Stomach (tissue), 4 donors: ENCODE data around the gene JAKMIP2.

Experiments
- CTCF ChIP-seq, 7 experiments: fragments of 450-650 bp in 4 of 7; fragments of 200-600 bp in 3 of 7; sonication (generic) in 3 of 7; IDR thresholded peaks; one replicate each; pipeline ENCODE4 v1.5.1; 2016 to 2019; ENCODE audit warnings: antibody characterized with exemption in 7 of 7, control low read depth in 2 of 7, mild to moderate bottlenecking in 1 of 7
- EP300 ChIP-seq: sonication (generic); formaldehyde crosslinking; IDR thresholded peaks from one replicate; pipeline ENCODE4 v1.6.1; 2017; ENCODE audit warnings: antibody characterized with exemption
- POLR2A ChIP-seq, 4 donors: fragments of 450-650 bp; IDR thresholded peaks; one replicate each; pipeline ENCODE4 v1.6.1; 2016; ENCODE audit warnings: antibody characterized with exemption in 4 of 4, control low read depth in 2 of 4, mild to moderate bottlenecking in 1 of 4, moderate library complexity in 1 of 4
- POLR2AphosphoS5 ChIP-seq, 3 donors: sonication (generic); formaldehyde crosslinking; IDR thresholded peaks; one replicate each; pipeline ENCODE4 v1.6.1; 2016; ENCODE audit warnings: antibody characterized with exemption in 3 of 3

GRCh38 chr5:147737921-147738320 lies 44.6 kb downstream of the JAKMIP2 start:
- no peak for TF ChIP-seq CTCF (IDR thresholded peaks at IDR 0.05)
- no peak for TF ChIP-seq POLR2AphosphoS5 (IDR thresholded peaks at IDR 0.05)
- TF ChIP-seq POLR2A (IDR thresholded peaks at IDR 0.05), result no peak
- no peak for TF ChIP-seq EP300
